PFSK-1 (cell line): ENCODE data around the gene TMEM154.

ENCODE experiments used
- POLR2AphosphoS5 ChIP-seq: IDR thresholded peaks from 2 replicates; pipeline ENCODE4 v1.6.1; 2012; ENCODE audit warnings: low read depth, mild to moderate bottlenecking, control low read depth, low read length, moderate library complexity
- REST ChIP-seq, 2 experiments: IDR thresholded peaks; 2 replicates each; pipeline versions ENCODE4 v1.6.1 to v1.8.0; 2011 to 2012; ENCODE audit warnings: low read depth in 2 of 2, low read length in 2 of 2, control low read depth in 1 of 2, inconsistent platforms in 1 of 2, mild to moderate bottlenecking in 1 of 2, moderate library complexity in 1 of 2; ENCODE audit not compliant: insufficient read depth in 1 of 2
- SIN3A ChIP-seq: IDR thresholded peaks from 2 replicates; pipeline ENCODE4 v1.6.1; 2012; ENCODE audit warnings: mild to moderate bottlenecking, low read length, moderate library complexity, borderline replicate concordance; ENCODE audit not compliant: insufficient read depth
- TAF1 ChIP-seq: IDR thresholded peaks from 2 replicates; pipeline ENCODE4 v1.6.1; 2012; ENCODE audit warnings: low read length, control low read depth, borderline replicate concordance; ENCODE audit not compliant: insufficient read depth

- TF ChIP-seq TAF1 = no peak
- TF ChIP-seq POLR2AphosphoS5 = no peak
- TF ChIP-seq SIN3A = no peak
- TF ChIP-seq REST (IDR thresholded peaks at IDR 0.05; ENCODE audit: insufficient read depth in 1 of 2, low read depth in 2 of 2, low read length in 2 of 2) = no peak
Measured at GRCh38 chr4:152700151-152700550, 20.4 kb upstream of the TMEM154 start.
